Measurements from ENCODE around the gene RNASE7. TPM values are rescaled to one million over a fixed set of nuclear protein-coding genes. Genes with fewer than 3 reads are reported as not detected.

The RNASE7 gene
- total RNA-seq, 2 donors from 2014 or later = 0.74 TPM; not detected in 1

DNA sequence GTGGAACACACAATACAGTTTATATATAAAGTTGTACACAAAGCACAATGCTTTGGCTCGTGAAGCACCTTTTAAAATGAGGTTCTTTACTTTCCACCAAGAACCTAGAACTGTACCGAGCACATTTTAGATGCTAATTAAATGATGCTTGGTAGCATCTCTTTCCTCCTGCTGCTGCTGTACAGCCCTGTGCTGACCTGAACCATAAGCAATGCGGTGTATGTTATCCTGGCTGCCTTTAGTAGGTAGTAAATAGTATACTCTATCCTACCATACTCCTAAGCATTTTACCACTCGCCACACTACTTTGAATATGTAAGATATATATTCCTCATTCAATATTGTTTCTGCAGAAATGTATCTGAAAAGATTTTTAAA is 12.6 kb downstream of the RNASE7 start:
- H3K4me3 ChIP-seq = no peak overlapping the region
- TF ChIP-seq POLR2A (IDR thresholded peaks at IDR 0.05) (no peak), POLR2AphosphoS5 (IDR thresholded peaks at IDR 0.05) (no peak)
- TF ChIP-seq, protein P1, sequence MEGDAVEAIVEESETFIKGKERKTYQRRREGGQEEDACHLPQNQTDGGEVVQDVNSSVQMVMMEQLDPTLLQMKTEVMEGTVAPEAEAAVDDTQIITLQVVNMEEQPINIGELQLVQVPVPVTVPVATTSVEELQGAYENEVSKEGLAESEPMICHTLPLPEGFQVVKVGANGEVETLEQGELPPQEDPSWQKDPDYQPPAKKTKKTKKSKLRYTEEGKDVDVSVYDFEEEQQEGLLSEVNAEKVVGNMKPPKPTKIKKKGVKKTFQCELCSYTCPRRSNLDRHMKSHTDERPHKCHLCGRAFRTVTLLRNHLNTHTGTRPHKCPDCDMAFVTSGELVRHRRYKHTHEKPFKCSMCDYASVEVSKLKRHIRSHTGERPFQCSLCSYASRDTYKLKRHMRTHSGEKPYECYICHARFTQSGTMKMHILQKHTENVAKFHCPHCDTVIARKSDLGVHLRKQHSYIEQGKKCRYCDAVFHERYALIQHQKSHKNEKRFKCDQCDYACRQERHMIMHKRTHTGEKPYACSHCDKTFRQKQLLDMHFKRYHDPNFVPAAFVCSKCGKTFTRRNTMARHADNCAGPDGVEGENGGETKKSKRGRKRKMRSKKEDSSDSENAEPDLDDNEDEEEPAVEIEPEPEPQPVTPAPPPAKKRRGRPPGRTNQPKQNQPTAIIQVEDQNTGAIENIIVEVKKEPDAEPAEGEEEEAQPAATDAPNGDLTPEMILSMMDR (IDR thresholded peaks at IDR 0.05) = no peak
- no peak for DNase-seq (ENCODE audit: low spot score)
- no peaks in the 10 kb centered on the region for H3K9me3 ChIP-seq
- H3K27me3 ChIP-seq (replicated peaks; ENCODE audit: insufficient read depth) = no peaks in the 10 kb centered on the region
- H3K4me1 ChIP-seq (replicated peaks) = no peaks in the 10 kb centered on the region
- H3K27ac ChIP-seq = no peak overlapping the region
- WGBS = 80% methylated on average over 4 of the region's 4 CpGs
- intact Hi-C loops (cut with DNase I) = no loop called here
- H3K36me3 ChIP-seq = no peaks in the 10 kb centered on the region

DNA sequence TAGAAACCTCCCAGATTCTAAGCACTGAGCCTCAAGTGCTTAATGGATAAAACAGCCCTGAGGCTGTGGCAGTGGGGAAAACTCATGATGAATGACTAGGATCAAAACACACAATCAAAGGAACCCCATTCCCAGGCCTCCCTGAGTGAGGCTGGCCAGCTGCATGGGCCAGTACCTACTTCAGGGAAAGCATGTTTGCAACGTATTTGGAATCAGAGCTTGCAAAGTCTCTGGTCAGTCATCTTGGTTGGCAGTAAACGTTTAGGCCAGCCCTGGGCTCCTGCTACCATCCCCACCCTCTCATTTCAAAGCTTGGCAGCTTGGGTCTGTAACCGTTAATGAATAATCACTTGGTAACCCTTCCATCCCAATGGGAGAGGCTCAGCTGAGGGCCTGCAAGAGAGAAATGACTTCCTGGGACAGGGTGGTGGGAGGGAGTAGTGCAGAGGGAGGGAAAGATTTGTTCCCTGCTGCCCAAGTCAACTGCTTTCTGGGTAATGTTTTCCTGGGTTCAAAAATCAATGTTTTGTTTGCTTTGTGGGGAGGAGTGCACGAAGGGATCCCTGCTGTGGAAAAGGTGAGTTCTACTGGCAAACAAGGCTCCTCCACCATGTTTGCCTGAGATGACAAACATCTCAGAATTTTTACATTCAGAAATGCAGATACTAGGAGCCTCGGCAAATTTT is 13.4 kb downstream of the RNASE7 start:
- 69% methylated on average over 5 of the region's 5 CpGs for WGBS
- Histone ChIP-seq H3K36me3 (no peaks in the 10 kb centered on the region), H3K4me1 (replicated peaks) (no peaks in the 10 kb centered on the region), H3K27ac (no peak overlapping the region), H3K4me3 (no peak overlapping the region), H3K9me3 (no peaks in the 10 kb centered on the region), H3K27me3 (replicated peaks; ENCODE audit: insufficient read depth) (no peaks in the 10 kb centered on the region)
- DNase-seq (ENCODE audit: low spot score) = no peak
- intact Hi-C loops (cut with DNase I) = no loop called here
- TF ChIP-seq, protein P1 (IDR thresholded peaks at IDR 0.05) = no peak
- no peak for TF ChIP-seq POLR2A (IDR thresholded peaks at IDR 0.05)
- no peak for TF ChIP-seq POLR2AphosphoS5 (IDR thresholded peaks at IDR 0.05)

DNA sequence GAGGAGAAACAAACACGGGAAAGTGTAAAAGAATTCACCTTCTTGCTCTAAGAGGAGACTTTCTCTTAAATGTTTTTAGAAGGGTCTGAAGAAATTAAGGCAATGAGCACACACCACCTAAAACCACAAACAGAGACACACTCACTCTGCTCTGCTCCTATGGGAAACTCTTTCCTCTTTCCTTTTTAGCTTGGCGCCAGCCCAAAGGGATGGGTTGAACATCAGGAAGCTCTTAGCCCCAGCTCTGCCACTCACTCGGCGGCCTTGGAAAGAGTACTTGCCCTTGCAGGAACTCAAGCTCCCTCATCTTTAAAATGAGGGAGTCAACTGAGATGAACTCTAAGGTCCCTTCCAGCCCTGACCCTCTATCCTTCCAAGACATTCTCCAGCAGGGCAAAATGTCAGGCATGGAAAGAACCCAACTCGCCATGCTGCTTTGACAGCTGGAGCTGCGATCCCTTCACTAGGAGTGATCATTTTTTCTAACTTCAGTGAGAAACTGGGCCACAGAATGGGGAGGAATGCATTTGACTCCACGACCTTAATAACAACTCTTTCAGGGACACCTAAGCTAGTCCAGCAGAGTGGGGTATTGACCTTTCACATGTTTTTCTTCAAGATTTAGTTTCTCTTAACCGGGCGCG is 14.5 kb downstream of the RNASE7 start:
- TF ChIP-seq POLR2AphosphoS5 (IDR thresholded peaks at IDR 0.05) (no peak), POLR2A (IDR thresholded peaks at IDR 0.05) (no peak)
- TF ChIP-seq, protein P1 (IDR thresholded peaks at IDR 0.05) = no peak

DNA sequence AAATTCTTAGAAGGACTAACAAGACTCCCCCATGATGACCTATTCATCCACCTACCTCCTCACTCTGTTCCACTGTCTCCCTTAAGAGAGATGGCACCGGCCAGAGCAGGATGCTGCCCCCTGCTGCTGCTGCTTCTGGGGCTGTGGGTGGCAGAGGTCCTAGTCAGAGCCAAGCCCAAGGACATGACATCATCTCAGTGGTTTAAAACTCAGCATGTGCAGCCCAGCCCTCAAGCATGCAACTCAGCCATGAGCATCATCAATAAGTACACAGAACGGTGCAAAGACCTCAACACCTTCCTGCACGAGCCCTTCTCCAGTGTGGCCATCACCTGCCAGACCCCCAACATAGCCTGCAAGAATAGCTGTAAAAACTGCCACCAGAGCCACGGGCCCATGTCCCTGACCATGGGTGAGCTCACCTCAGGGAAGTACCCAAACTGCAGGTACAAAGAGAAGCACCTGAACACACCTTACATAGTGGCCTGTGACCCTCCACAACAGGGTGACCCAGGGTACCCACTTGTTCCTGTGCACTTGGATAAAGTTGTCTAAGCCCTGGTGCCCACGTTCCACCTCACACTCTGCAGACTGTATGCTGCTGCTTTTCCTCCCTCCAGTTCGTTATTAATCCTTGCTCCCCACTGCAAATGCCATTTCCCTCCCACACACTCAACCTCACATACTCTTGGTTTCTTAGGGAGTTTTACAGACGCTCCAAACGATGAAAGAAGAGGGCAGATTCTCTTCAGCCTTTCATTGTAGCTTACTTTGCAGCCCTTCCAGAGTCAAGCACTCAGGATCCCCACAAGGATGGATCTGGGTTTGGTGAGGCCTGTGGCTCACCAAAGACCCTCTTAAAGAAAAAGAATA is 15.9 kb downstream of the RNASE7 start, which contains the start of gene RNASE8:
Gene RNASE8, plus strand, starts transcription at position 20 of the 873 bp plus-strand sequence. Its CDS starts 71 bp downstream, at position 91.
- 64% methylated on average over 8 of the region's 8 CpGs for WGBS
- no peaks in the 10 kb centered on the region for H3K4me1 ChIP-seq (replicated peaks)
- no peak for DNase-seq (ENCODE audit: low spot score)
- no peak within 1 kb of the TSS for H3K4me3 ChIP-seq
- no peaks in the 10 kb centered on the region for H3K9me3 ChIP-seq
- H3K36me3 ChIP-seq = no peaks in the 10 kb centered on the region
- TF ChIP-seq, protein P1 (IDR thresholded peaks at IDR 0.05) = no peak
- TF ChIP-seq POLR2AphosphoS5 (IDR thresholded peaks at IDR 0.05) = no peak
- no peak for TF ChIP-seq POLR2A (IDR thresholded peaks at IDR 0.05)
- H3K27ac ChIP-seq = no peak within 1 kb of the TSS
- H3K27me3 ChIP-seq (replicated peaks; ENCODE audit: insufficient read depth) = no peaks in the 10 kb centered on the region
- intact Hi-C loops (cut with DNase I) = no loop called here

More for the DNA sequence above, 14.5 kb downstream of the RNASE7 start:
- H3K4me3 ChIP-seq = no peak overlapping the region
- no peaks in the 10 kb centered on the region for H3K27me3 ChIP-seq (replicated peaks; ENCODE audit: insufficient read depth)
- H3K4me1 ChIP-seq (replicated peaks) = no peaks in the 10 kb centered on the region
- no peaks in the 10 kb centered on the region for H3K9me3 ChIP-seq
- no peak for DNase-seq (ENCODE audit: low spot score)
- H3K27ac ChIP-seq = no peak overlapping the region
- WGBS = 88% methylated on average over 10 of the region's 10 CpGs
- intact Hi-C loops (cut with DNase I) = no loop called here
- no peaks in the 10 kb centered on the region for H3K36me3 ChIP-seq

All from prostate gland (tissue), 2 donors.